ENCODE data around the gene PLOD3.

- TF ChIP-seq CTCF (IDR thresholded peaks at IDR 0.05; ENCODE audit: low read length) (no peak), EZH2 (IDR thresholded peaks at IDR 0.05; ENCODE audit: borderline replicate concordance, low read length) (no peak)
Observed at GRCh38 chr7:101172854-101173751, 44.3 kb downstream of the PLOD3 start.
